ENCODE data around the gene SHANK2. TPM values are rescaled to one million over a fixed set of nuclear protein-coding genes. Genes with fewer than 3 reads are reported as not detected.

Gene SHANK2
- total and polyA plus RNA-seq, 11 donors: under 0.01 to 1.5 (median 0.31) TPM; not detected in 5

DNA sequence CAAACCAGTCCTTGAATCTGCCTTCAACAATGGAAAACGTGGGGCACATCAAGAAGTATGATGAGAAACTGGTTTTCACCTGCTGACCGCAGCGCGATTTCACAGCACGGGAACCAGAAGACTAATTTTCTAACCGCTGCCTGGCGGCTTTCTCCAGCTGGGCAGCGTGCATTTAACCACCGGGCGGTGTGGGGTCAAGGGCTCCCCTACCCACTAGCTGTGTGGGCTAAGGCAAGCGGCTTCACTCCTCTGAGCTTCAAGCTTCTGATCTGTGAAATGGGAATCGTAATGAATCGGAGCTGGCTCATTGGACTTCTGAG lies 4.2 kb downstream of the SHANK2 start:
- intact Hi-C loops (cut with DNase I): no loop called here
- Histone ChIP-seq H3K36me3 (no peaks in the 10 kb centered on the region), H3K4me1 (peaks cover 0 to 32% (median 7%) of the 10 kb centered on the region in 12 donors), H3K27me3 (peaks cover 39 to 91% (median 56%) of the 10 kb centered on the region in 9 donors), H3K9me3 (no peaks in the 10 kb centered on the region), H3K4me3 (no peak overlapping the region), H3K27ac (no peak overlapping the region)
- no peak for ATAC-seq
- no peak for DNase-seq
- WGBS, 4 donors: 85 to 92% (median 89%) methylated on average over 13 of the region's 13 CpGs
- TF ChIP-seq, protein P1, sequence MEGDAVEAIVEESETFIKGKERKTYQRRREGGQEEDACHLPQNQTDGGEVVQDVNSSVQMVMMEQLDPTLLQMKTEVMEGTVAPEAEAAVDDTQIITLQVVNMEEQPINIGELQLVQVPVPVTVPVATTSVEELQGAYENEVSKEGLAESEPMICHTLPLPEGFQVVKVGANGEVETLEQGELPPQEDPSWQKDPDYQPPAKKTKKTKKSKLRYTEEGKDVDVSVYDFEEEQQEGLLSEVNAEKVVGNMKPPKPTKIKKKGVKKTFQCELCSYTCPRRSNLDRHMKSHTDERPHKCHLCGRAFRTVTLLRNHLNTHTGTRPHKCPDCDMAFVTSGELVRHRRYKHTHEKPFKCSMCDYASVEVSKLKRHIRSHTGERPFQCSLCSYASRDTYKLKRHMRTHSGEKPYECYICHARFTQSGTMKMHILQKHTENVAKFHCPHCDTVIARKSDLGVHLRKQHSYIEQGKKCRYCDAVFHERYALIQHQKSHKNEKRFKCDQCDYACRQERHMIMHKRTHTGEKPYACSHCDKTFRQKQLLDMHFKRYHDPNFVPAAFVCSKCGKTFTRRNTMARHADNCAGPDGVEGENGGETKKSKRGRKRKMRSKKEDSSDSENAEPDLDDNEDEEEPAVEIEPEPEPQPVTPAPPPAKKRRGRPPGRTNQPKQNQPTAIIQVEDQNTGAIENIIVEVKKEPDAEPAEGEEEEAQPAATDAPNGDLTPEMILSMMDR (IDR thresholded peaks at IDR 0.05): no peak
- no peak for TF ChIP-seq POLR2A (IDR thresholded peaks at IDR 0.05)

DNA sequence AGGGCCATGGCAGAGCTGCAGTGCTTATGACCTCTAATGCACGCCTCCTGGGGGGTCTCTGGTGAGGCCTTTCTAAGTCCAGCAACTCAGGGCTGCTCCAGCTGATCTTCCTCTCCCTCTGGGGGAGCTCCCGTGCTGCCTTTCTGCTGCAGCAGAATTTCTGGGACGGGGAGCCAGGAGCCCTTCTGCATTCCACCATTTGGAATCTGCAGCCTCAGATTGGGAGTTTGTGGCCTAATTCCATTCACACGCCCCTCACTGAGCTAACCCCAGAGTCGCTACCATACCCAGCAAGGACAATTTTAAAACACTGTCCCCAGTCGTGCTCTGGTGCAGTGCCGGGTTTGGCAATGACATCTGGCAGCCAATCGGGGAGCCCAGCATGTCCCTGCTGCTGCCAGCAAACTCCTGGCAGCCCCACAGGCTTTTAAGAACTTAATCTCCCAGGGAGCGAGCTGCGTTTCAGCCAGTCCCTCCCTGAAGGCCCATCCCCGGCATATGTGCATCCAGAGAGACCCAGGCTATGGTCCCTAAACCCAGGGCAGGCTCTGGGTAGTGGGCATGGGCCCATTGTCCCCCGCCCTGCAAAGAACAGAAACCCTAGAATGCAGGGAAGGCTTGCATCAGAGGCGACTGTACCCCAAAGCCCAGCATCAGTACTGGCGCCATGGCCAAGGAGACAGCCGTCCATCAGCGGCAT lies 4.7 kb downstream of the SHANK2 start:
- 41 to 48% (median 43%) methylated on average over 16 of the region's 16 CpGs for WGBS, 4 donors
- Histone ChIP-seq H3K9me3 (no peaks in the 10 kb centered on the region), H3K4me3 (no peak overlapping the region), H3K36me3 (no peaks in the 10 kb centered on the region), H3K27ac (no peak overlapping the region), H3K4me1 (peaks cover 0 to 27% (median 6%) of the 10 kb centered on the region in 12 donors), H3K27me3 (peaks cover 36 to 89% (median 51%) of the 10 kb centered on the region in 9 donors)
- peak; percentile 78 to 88 (median 84) for ATAC-seq
- intact Hi-C loops (cut with DNase I): no loop called here
- TF ChIP-seq POLR2A (IDR thresholded peaks at IDR 0.05): no peak
- peak in 2 of 5 donors; percentile 58 to 74 for DNase-seq

DNA sequence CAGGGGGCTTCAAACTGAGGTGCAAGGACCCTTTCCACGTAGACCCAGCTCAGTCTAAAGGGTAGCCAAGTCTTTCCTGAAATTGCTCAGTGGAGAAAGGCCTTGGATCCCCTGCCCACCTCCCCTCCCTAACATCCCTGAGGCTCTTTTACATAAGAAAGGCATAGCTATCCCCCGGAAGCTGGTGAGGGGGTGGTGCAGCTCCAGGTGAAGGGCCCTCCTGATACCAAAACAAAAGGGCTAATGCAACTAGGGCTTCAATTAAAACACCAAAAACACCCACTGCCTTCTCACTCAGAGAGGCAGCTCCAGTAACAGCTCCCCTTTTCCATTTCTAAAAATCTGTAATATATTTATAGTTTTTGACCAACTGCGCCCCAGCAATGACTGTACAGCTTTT lies 5.8 kb downstream of the SHANK2 start:
- WGBS, 4 donors: 31 to 52% (median 41%) methylated on average over 3 of the region's 3 CpGs
- DNase-seq (no peak), ATAC-seq (no peak)
- Histone ChIP-seq H3K27ac (no peak overlapping the region), H3K27me3 (peaks cover 24 to 79% (median 49%) of the 10 kb centered on the region in 9 donors), H3K36me3 (no peaks in the 10 kb centered on the region), H3K4me3 (no peak overlapping the region), H3K9me3 (no peaks in the 10 kb centered on the region), H3K4me1 (peaks cover 0 to 17% (median 5%) of the 10 kb centered on the region in 12 donors)
- TF ChIP-seq, protein P1 (IDR thresholded peaks at IDR 0.05): no peak
- TF ChIP-seq POLR2A (IDR thresholded peaks at IDR 0.05): no peak
- intact Hi-C loops (cut with DNase I): no loop called here

DNA sequence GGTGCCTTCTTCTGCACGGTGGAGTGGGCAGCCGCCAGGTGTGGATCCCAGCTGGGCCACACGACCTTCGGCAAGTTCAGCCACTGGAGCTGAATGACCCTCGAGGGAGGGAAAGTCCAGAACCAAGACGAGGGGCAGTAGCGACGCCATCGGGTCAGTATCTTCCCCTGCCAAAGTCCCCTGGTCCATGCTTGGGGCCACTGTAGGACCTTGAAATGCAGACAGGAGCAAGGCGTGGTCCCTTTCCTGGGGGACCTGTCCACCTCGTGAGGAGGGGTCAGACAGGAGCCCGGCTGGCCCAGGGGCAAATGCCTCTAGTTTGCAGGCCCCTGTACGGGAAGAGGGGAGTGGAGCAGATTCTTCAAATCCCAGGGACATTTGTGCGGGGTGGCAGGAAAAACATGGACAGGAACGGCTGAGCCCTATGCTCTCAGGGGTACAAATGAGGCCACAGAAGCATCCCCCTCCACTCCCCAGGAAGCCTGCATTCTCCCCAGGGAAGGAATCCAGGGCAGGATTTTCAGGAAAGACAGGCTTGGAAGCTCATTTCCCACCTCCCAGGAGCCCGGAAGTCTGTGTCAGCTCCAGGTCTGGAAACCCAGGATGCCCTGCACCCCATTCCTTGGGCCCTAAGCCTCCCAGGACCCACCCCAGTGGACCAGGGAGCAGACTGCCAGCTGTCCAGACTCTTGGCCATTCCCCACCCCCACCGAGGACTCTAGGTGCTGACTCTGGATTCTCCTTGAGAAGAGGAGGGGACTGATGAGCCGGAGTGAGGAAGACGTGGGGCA lies 6.6 kb downstream of the SHANK2 start:
- H3K27me3 ChIP-seq: peaks cover 17 to 71% (median 44%) of the 10 kb centered on the region in 9 donors
- H3K4me1 ChIP-seq: peaks cover 0 to 16% (median 3%) of the 10 kb centered on the region in 12 donors
- TF ChIP-seq POLR2A (IDR thresholded peaks at IDR 0.05): no peak
- TF ChIP-seq, protein P1 (IDR thresholded peaks at IDR 0.05): no peak
- WGBS, 4 donors: 37 to 45% (median 42%) methylated on average over 19 of the region's 19 CpGs
- ATAC-seq: no peak
- H3K27ac ChIP-seq: no peak overlapping the region
- no peaks in the 10 kb centered on the region for H3K36me3 ChIP-seq
- H3K4me3 ChIP-seq: no peak overlapping the region
- intact Hi-C loops (cut with DNase I): no loop called here
- no peak for DNase-seq
- H3K9me3 ChIP-seq: no peaks in the 10 kb centered on the region
